Stimulated activated naive CD4-positive, alpha-beta T cell treated with Interleukin-2 at 50 U/mL for 16 hours (primary cell): ENCODE data around the gene ZNF718.
"Not testable (repeated sequence)": the region's sequence is repeated elsewhere in the genome, so short reads cannot be mapped to it uniquely, and the experiment has no call there.

Experiments used
- DNase-seq: peaks from one replicate; lab custom pipeline; 2025; lab: John Stamatoyannopoulos, UW

Gene ZNF718

DNA sequence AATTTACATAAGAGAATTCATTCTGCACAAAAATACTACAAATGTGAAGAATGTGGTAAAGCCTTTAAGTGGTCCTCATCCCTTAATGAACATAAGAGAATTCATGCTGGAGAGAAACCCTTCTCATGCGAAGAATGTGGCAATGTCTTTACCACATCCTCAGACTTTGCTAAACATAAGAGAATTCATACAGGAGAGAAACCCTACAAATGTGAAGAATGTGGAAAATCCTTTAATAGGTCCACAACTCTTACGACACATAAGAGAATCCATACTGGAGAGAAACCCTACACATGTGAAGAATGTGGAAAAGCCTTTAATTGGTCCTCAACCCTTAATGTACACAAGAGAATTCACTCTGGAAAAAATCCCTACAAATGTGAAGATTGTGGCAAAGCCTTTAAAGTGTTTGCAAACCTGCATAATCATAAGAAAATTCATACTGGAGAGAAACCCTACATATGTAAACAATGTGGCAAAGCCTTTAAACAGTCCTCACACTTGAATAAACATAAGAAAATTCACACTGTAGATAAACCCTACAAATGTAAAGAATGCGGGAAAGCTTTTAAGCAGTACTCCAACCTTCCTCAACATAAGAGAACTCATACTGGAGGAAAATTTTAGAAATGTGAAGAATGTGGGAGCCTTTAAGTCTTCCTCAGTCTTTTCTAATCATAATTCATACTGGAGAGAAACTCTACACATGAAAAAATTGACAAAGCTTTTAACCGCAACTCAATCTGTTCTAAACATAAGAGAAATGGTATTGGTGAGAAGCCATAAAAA lies 37.4 kb downstream of the ZNF718 start:
- no peak for DNase-seq

DNA sequence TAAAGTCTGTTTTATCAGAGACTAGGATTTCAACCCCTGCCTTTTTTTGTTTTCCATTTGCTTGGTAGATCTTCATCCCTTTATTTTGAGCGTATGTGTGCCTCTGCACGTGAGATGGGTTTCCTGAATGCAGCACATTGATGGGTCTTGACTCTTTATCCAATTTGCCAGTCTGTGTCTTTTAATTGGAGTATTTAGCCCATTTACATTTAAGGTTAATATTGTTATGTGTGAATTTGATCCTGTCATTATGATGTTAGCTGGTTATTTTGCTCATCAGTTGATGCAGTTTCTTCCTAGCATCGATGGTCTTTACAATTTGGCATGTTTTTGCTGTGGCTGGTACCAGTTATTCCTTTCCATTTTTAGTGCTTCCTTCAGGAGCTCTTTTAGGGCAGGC lies 45.3 kb downstream of the ZNF718 start:
- not testable (repeated sequence) for DNase-seq

GRCh38 chr4:171318-171717 lies 47.0 kb downstream of the ZNF718 start:
- DNase-seq: not testable (repeated sequence)

DNA sequence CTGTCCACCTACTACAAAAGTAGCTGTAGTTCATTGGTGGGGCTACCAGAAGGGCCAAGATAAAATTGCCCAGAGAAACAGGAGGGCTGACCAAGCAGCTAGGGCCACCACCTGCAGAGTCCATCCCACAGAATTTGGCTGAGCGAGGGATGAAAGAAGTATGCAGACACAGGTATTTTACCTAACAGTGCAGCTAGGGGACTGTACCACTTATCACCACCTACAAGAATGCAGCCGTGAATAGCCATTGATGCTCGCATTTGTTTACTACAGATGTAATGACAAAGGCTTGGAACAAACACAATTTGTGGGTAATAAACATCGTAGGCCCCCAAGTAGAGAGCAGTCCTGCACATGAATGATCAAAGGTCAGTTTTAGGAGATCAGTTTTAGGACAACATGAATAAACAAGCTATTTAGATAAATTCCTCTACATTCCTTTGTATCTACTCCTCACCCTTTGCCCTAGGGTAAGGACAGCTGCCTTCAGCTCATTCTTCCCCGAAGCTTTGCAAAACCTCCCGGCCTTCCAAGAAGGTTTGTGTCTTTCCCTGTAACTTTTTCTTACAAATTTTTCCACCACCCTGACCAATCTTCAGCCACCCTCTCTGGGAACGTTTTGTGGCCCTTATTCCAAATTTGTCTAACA lies 49.5 kb downstream of the ZNF718 start:
- DNase-seq: no peak

GRCh38 chr4:175986-176385 lies 51.7 kb downstream of the ZNF718 start:
- DNase-seq: no peak

DNA sequence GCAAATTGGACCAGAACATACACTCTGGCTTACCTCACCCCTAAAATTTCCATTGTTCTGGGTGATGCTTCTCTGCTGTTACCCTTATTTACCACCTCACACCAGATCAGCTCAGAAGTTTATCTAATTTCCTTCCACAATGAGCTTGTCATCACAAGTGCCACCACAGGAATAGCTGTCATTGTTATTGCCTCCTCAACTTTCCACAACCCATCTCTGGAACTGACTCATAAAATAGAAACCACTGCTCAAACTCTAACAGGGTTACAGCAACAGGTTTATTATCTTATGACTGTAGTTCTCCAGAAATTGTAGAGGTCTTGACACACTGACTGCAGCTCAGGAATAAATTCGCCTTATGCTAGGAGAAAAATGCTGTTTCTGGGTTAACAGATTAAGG lies 52.7 kb downstream of the ZNF718 start:
- no peak for DNase-seq

- not testable (repeated sequence) for DNase-seq
Observed at GRCh38 chr4:182225-182624, 57.9 kb downstream of the ZNF718 start.

- no peak for DNase-seq
Observed at GRCh38 chr4:188091-188490, 63.8 kb downstream of the ZNF718 start.

- not testable (repeated sequence) for DNase-seq
Observed at GRCh38 chr4:195159-195558, 70.9 kb downstream of the ZNF718 start.

DNA sequence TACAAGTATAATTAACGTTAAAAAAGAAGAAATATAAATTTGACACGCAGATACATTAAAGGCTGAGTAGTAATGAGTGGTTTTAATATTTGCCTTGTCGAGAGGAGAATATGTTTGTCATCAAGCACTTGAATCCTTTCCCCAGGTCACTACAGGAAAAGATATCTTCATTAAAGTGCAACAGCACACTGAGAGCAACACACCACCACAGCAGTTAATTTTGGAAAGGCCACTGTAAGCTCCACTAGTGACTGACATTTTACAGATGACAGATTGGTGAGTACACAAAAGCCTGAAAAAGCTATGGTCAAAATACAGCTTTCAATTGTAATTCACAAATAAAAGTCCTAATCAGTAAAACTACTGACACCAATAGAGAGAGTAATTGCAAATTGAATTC lies 76.6 kb downstream of the ZNF718 start:
- no peak for DNase-seq

DNA sequence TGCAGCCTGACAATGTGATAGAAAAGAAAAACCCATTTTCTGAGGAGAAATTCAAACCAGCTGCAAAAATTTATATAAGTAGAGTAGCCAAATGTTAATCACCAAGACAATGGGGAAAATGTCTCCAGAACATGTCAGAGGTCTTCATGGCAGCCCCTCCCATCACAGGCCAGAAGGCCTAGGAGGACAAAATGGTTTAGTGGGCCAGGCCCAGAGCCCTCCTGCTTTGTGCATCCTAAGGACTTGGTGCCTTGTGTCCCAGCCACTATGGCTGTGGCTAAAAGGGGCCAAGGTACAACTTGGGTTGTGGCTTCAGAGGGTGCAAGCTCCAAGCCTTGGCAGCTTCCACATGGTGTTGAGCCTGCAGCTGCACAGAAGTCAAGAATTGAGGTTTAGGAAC lies 78.5 kb downstream of the ZNF718 start:
- not testable (repeated sequence) for DNase-seq

GRCh38 chr4:205097-205756 lies 80.9 kb downstream of the ZNF718 start:
- DNase-seq: no peak

GRCh38 chr4:206054-206453 lies 81.8 kb downstream of the ZNF718 start:
- DNase-seq: no peak

GRCh38 chr4:208416-209096 lies 84.3 kb downstream of the ZNF718 start:
- not testable (repeated sequence) for DNase-seq

GRCh38 chr4:211033-211511 lies 86.8 kb downstream of the ZNF718 start:
- DNase-seq: no peak

DNA sequence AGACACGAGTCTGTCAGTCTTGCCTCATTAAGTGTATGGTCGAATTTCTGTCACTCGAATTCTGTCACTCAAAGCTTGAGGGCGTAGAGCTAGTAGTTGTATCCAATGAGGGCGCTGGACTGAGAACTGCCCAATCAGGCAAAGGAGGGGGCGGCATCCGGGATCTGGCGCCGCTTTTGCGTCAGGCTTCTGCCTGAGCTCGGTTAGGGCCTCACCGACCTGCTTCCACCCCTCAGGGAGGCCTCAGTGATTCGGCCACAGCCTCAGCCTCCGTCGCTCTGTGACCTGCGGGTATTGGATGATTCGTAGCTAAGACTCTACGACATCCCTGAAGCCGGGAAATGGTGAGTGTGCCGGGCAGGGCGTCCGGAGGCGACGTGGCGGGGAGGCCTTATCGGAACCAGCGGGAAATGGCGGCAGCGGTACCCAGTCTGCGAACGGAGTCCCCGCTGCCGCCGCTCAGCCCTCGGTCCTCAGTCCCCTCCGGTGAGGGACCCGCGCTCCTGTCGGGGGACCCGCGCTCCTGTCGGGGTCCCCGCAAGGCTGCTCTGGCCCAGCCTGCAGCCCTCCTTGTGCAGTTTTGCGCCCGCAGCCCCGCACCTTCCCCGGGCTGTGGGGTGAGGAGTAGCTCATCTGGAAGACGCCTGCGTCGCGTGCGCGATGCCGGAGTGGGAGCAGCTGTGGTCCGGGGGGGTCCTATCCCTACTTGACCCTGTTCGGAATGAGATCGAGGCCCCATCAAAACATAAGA lies 88.3 kb downstream of the ZNF718 start:
- no peak for DNase-seq

GRCh38 chr4:213189-213535 lies 88.9 kb downstream of the ZNF718 start:
- not testable (repeated sequence) for DNase-seq
